IMR-90 (cell line): ENCODE results near the gene LAG3. TPM values are rescaled to one million over a fixed set of nuclear protein-coding genes. Genes with fewer than 3 reads are reported as not detected.

Experiments
- ATAC-seq: fragments of 200-7000 bp; cut with Tn5 transposase; 2 replicates; pipeline ENCODE4 v1.9.1; 2020; ENCODE audit warnings: low read depth, mild to moderate bottlenecking, moderate library complexity
- BruUV-seq: library from RNA; stranded (reverse); fragments of 400-500 nt; replicated peaks from 2 replicates; lab custom pipeline; 2021; lab: Mats Ljungman, UMichigan
- CTCF ChIA-PET: fragments of 300-600 bp; formaldehyde crosslinking; extraction: SDS; loops from one replicate; lab custom pipeline; 2021; ENCODE audit warnings: antibody characterized with exemption; lab: Yijun Ruan, JAX
- POLR2A ChIA-PET: fragments of 300-600 bp; sonication (Branson Sonifier 250); formaldehyde crosslinking; loops from one replicate; lab custom pipeline; 2022; ENCODE audit warnings: antibody characterized with exemption; ENCODE audit not compliant: unreplicated experiment; lab: Charles Lee
- DNase-seq: peaks from one replicate; pipeline ENCODE4 v3.0.0; 2013
- H2AFZ ChIP-seq: replicated peaks from 2 replicates; pipeline ENCODE3; 2013; ENCODE audit warnings: low read length, mild to moderate bottlenecking; ENCODE audit not compliant: poor library complexity
- H2AK5ac ChIP-seq: 2 replicates; pipeline ENCODE4 v1.6.1; 2013; ENCODE audit warnings: low read depth, low read length, inconsistent platforms
- H2AK9ac ChIP-seq: replicated peaks from 2 replicates; pipeline ENCODE3; 2013; ENCODE audit warnings: mild to moderate bottlenecking, low read depth, low read length, moderate library complexity; ENCODE audit not compliant: poor library complexity
- H2BK120ac ChIP-seq: 2 replicates; pipeline ENCODE4 v1.6.1; 2013; ENCODE audit warnings: low read depth, low read length, inconsistent platforms
- H2BK15ac ChIP-seq: 3 replicates; pipeline ENCODE4 v1.6.1; 2013; ENCODE audit warnings: low read depth, low read length, inconsistent platforms
- H2BK20ac ChIP-seq: 2 replicates; pipeline ENCODE4 v1.6.1; 2013; ENCODE audit warnings: low read depth, mild to moderate bottlenecking, inconsistent platforms, low read length, moderate library complexity
- H2BK5ac ChIP-seq: 2 replicates; pipeline ENCODE4 v1.6.1; 2013; ENCODE audit warnings: mild to moderate bottlenecking, low read depth, low read length, inconsistent platforms; ENCODE audit not compliant: poor library complexity, severe bottlenecking
- H3K14ac ChIP-seq: replicated peaks from 2 replicates; pipeline ENCODE4 v1.6.1; 2013; ENCODE audit warnings: low read depth, low read length, inconsistent platforms
- H3K18ac ChIP-seq: 2 replicates; pipeline ENCODE4 v1.6.1; 2013; ENCODE audit warnings: low read depth, low read length, control low read depth
- H3K23ac ChIP-seq: 2 replicates; pipeline ENCODE4 v1.6.1; 2013; ENCODE audit warnings: low read depth, low read length, inconsistent platforms
- H3K27ac ChIP-seq: 2 replicates; pipeline ENCODE4 v1.5.1; 2013; ENCODE audit warnings: mild to moderate bottlenecking, control low read depth, low read length; ENCODE audit not compliant: insufficient read depth
- H3K27me3 ChIP-seq: 2 replicates; pipeline ENCODE4 v1.6.1; 2013; ENCODE audit warnings: low read length; ENCODE audit not compliant: control insufficient read depth, insufficient read depth
- H3K36me3 ChIP-seq: 2 replicates; pipeline ENCODE4 v1.6.1; 2013; ENCODE audit warnings: low read length, mixed read lengths; ENCODE audit not compliant: control insufficient read depth, insufficient read depth
- H3K4ac ChIP-seq: 2 replicates; pipeline ENCODE4 v1.6.1; 2013; ENCODE audit warnings: low read depth, low read length, inconsistent platforms
- H3K4me1 ChIP-seq: 2 replicates; pipeline ENCODE4 v1.6.1; 2013; ENCODE audit warnings: low read length, mixed read lengths; ENCODE audit not compliant: control insufficient read depth, insufficient read depth
- H3K4me2 ChIP-seq: 2 replicates; pipeline ENCODE4 v1.6.1; 2013; ENCODE audit warnings: low read depth, mild to moderate bottlenecking, control low read depth, low read length, moderate library complexity
- H3K4me3 ChIP-seq: 2 replicates; pipeline ENCODE4 v1.5.1; 2013; ENCODE audit warnings: low read depth, mild to moderate bottlenecking, control low read depth, low read length, moderate library complexity; ENCODE audit not compliant: insufficient read depth
- H3K56ac ChIP-seq: 2 replicates; pipeline ENCODE4 v1.6.1; 2013; ENCODE audit warnings: low read length, inconsistent platforms; ENCODE audit not compliant: insufficient read depth; ENCODE audit errors: extremely low read depth
- H3K79me1 ChIP-seq, 2 experiments: 2 replicates each; pipeline ENCODE4 v1.6.1; 2013; ENCODE audit warnings: low read length in 2 of 2, inconsistent platforms in 1 of 2, low read depth in 1 of 2
- H3K9ac ChIP-seq: 2 replicates; pipeline ENCODE4 v1.6.1; 2013; ENCODE audit warnings: low read depth, low read length, control low read depth
- H3K9me1 ChIP-seq: 2 replicates; pipeline ENCODE4 v1.6.1; 2013; ENCODE audit warnings: low read length, inconsistent platforms; ENCODE audit not compliant: insufficient read depth
- H3K9me3 ChIP-seq: 2 replicates; pipeline ENCODE4 v1.6.1; 2013; ENCODE audit warnings: low read length; ENCODE audit not compliant: control insufficient read depth, insufficient read depth
- H4K20me1 ChIP-seq: 2 replicates; pipeline ENCODE4 v1.6.1; 2013; ENCODE audit warnings: low read length, inconsistent platforms; ENCODE audit not compliant: insufficient read depth
- H4K5ac ChIP-seq: 2 replicates; pipeline ENCODE4 v1.6.1; 2013; ENCODE audit warnings: mild to moderate bottlenecking, low read depth, low read length, control low read depth
- H4K8ac ChIP-seq, 2 experiments: 2 replicates each; pipeline ENCODE4 v1.6.1; 2013; ENCODE audit warnings: low read depth in 2 of 2, low read length in 2 of 2, control low read depth in 1 of 2, inconsistent platforms in 1 of 2
- H4K91ac ChIP-seq: 2 replicates; pipeline ENCODE4 v1.6.1; 2013; ENCODE audit warnings: low read depth, low read length, inconsistent platforms; ENCODE audit not compliant: insufficient read depth
- BHLHE40 ChIP-seq: fragments of 150-350 bp; IDR thresholded peaks from 2 replicates; pipeline ENCODE4 v1.6.1; 2016; ENCODE audit warnings: mild to moderate bottlenecking, low read depth, low read length
- FOS ChIP-seq: fragments of 150-350 bp; IDR thresholded peaks from 2 replicates; pipeline ENCODE4 v1.6.1; 2016; ENCODE audit warnings: low read depth, low read length
- MAFK ChIP-seq: IDR thresholded peaks from 2 replicates; pipeline ENCODE4 v1.6.1; 2012; ENCODE audit warnings: low read depth, low read length, improper control_type of control experiment
- MAZ ChIP-seq: IDR thresholded peaks from 2 replicates; pipeline ENCODE4 v1.6.1; 2012; ENCODE audit warnings: low read depth, mild to moderate bottlenecking, low read length, improper control_type of control experiment, moderate library complexity, borderline replicate concordance
- MXI1 ChIP-seq: IDR thresholded peaks from 2 replicates; pipeline ENCODE4 v1.6.1; 2012; ENCODE audit warnings: low read depth, mild to moderate bottlenecking, low read length, moderate library complexity, borderline replicate concordance
- NFE2L2 ChIP-seq: fragments of 150-350 bp; IDR thresholded peaks from 2 replicates; pipeline ENCODE4 v1.6.1; 2016; ENCODE audit warnings: low read depth, mild to moderate bottlenecking, low read length
- POLR2A ChIP-seq: IDR thresholded peaks from 2 replicates; pipeline ENCODE4 v1.6.1; 2012; ENCODE audit warnings: mild to moderate bottlenecking, low read depth, low read length
- RFX5 ChIP-seq: IDR thresholded peaks from 2 replicates; pipeline ENCODE4 v1.8.0; 2012; ENCODE audit warnings: low read depth, mild to moderate bottlenecking, low read length, moderate library complexity
- SMC3 ChIP-seq: fragments of 150-350 bp; IDR thresholded peaks from 2 replicates; pipeline ENCODE4 v1.6.1; 2016; ENCODE audit warnings: low read depth, mild to moderate bottlenecking, antibody characterized with exemption, low read length, moderate library complexity
- WGBS, 2 experiments: methylation state at CpG; one replicate each; pipeline versions ENCODE4 v1.1.5 to v1.1.7; 2013; ENCODE audit warnings: missing lambda C conversion rate in 2 of 2; ENCODE audit not compliant: insufficient read length in 1 of 2; ENCODE audit errors: extremely low coverage in 2 of 2; 5-methylcytosine and 5-hydroxymethylcytosine counted together
- dilution Hi-C: fragments of 300-500 bp; cut with HindIII; formaldehyde crosslinking; loops from one replicate; pipeline ENCODE4 v1.14.3; 2018; ENCODE audit warnings: low sequenced_read_pairs; ENCODE audit not compliant: unreplicated experiment
- in situ Hi-C: fragments of 300-500 bp; cut with MboI; formaldehyde crosslinking; loops from 3 replicates; pipeline ENCODE4 v1.14.3; 2019; ENCODE audit warnings: low sequenced_read_pairs, inconsistent platforms, mixed read lengths
- intact Hi-C: fragments of 100-400 bp; cut with micrococcal nuclease; formaldehyde crosslinking; loops from 2 replicates; pipeline ENCODE4 v1.10.0; 2022
- polyA plus RNA-seq, 3 experiments: library from polyadenylated mRNA; depleted of rRNA; stranded (reverse); fragments of >200 nt; gene quantifications; 2 replicates each; pipeline ENCODE4 v1.2.3, GENCODE V29; 2012; ENCODE audit warnings: low replicate concordance in 1 of 3
- total RNA-seq: library from RNA; depleted of rRNA; stranded (reverse); fragments of >200 nt; gene quantifications from 2 replicates; pipeline ENCODE4 v1.2.3, GENCODE V29; 2012
- TF ChIP-seq, protein P1 (sequence below): conservative IDR thresholded peaks from 2 replicates; pipeline ENCODE4 v1.5.1; 2012; ENCODE audit warnings: mild to moderate bottlenecking, low read depth, low read length, improper control_type of control experiment
- TF ChIP-seq, protein P2 (sequence below): fragments of 150-350 bp; IDR thresholded peaks from 2 replicates; pipeline ENCODE4 v1.6.1; 2016; ENCODE audit warnings: low read depth, mild to moderate bottlenecking, low read length, moderate library complexity, borderline replicate concordance

Gene LAG3
- total and polyA plus RNA-seq, 2 of the 4 experiments (the other 2 are of a cell fraction): 0.41 TPM; not detected in 1

DNA sequence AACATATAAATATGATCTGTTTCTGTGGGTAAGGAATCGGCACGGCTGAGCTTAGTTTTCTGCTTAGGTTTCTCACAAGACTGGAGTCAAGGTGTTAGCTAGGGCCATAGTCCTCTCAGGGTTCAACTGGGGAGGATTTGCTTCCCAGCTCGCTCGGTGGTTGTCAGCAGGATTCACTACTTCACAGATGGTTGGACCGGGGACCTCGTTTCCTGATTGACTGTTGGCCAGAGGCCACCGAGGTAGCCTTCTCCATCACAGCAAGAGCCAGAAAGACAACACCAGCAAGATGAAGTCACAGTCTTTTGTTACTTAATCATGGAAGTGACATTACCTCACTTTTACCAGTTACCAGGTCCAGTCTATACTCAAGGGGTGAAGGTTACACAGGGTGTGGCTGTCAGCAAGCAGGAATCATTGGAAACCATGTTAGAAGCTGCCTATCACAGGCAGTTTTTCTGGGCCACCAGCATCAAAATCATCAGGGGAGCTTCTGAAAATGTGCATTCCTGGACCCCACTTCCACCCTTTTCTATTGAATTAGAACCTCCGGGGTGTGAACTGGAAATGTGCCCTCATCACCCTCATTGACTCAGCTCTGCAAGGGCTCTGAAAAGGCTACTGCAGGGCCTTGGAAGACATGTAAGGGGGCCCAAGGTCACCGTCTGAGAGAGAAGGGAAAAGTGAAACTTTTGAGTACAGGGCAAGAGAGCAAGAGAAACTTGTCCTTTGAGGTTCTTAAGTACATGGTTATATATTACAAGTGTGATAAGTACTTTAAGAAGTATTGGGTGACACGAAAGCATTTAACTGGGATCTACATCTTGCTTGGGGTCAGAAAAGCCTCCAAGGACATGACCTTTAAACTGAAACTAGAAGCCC lies 37.6 kb upstream of the LAG3 start:
- no peak overlapping the region for H3K9ac ChIP-seq
- no peak overlapping the region for H4K8ac ChIP-seq
- H2AK9ac ChIP-seq: no peak overlapping the region
- BruUV-seq: no TSS peak
- no peaks in the 10 kb centered on the region for H3K9me3 ChIP-seq
- in situ Hi-C loops: no loop called here
- H3K79me1 ChIP-seq: peaks cover 0 to 7% of the 10 kb centered on the region in 2 experiments; a peak in 1 of 4 replicates
- no peak overlapping the region for H2BK15ac ChIP-seq
- no peak overlapping the region for H2AK5ac ChIP-seq
- H3K27ac ChIP-seq: no peak overlapping the region
- H3K4ac ChIP-seq: no peak overlapping the region
- dilution Hi-C loops: no loop called here
- H3K4me2 ChIP-seq: no peak overlapping the region
- H3K4me1 ChIP-seq: no peaks in the 10 kb centered on the region
- no peaks in the 10 kb centered on the region for H3K27me3 ChIP-seq
- H2BK5ac ChIP-seq: no peak overlapping the region
- no peak overlapping the region for H3K56ac ChIP-seq
- H4K5ac ChIP-seq: no peak overlapping the region
- DNase-seq (no peak), ATAC-seq (no peak)
- no peak overlapping the region for H2BK20ac ChIP-seq
- no peak overlapping the region for H4K91ac ChIP-seq
- CTCF ChIA-PET: interaction anchor here (0.5 to 0.6 kb wide), 2 partner anchors 10 to 74 kb away, joined by 3 read pairs; no protein-coding TSS in a partner anchor
- TF ChIP-seq MXI1 (no peak), SMC3 (no peak), MAFK (no peak), POLR2A (no peak), NFE2L2 (no peak), RFX5 (no peak), MAZ (no peak), BHLHE40 (no peak), FOS (no peak)
- TF ChIP-seq, protein P1, sequence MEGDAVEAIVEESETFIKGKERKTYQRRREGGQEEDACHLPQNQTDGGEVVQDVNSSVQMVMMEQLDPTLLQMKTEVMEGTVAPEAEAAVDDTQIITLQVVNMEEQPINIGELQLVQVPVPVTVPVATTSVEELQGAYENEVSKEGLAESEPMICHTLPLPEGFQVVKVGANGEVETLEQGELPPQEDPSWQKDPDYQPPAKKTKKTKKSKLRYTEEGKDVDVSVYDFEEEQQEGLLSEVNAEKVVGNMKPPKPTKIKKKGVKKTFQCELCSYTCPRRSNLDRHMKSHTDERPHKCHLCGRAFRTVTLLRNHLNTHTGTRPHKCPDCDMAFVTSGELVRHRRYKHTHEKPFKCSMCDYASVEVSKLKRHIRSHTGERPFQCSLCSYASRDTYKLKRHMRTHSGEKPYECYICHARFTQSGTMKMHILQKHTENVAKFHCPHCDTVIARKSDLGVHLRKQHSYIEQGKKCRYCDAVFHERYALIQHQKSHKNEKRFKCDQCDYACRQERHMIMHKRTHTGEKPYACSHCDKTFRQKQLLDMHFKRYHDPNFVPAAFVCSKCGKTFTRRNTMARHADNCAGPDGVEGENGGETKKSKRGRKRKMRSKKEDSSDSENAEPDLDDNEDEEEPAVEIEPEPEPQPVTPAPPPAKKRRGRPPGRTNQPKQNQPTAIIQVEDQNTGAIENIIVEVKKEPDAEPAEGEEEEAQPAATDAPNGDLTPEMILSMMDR: no peak
- TF ChIP-seq, protein P2, sequence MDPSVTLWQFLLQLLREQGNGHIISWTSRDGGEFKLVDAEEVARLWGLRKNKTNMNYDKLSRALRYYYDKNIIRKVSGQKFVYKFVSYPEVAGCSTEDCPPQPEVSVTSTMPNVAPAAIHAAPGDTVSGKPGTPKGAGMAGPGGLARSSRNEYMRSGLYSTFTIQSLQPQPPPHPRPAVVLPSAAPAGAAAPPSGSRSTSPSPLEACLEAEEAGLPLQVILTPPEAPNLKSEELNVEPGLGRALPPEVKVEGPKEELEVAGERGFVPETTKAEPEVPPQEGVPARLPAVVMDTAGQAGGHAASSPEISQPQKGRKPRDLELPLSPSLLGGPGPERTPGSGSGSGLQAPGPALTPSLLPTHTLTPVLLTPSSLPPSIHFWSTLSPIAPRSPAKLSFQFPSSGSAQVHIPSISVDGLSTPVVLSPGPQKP: no peak
- intact Hi-C loops: loop anchor here (1.0 kb wide), 2 partner anchors 45 to 91 kb away; no protein-coding TSS in a partner anchor
- WGBS, 2 experiments: 92% methylated on average over 2 of the region's 10 CpGs; no CpG with 5 or more reads in 1 of the 2 experiments
- H3K36me3 ChIP-seq: peaks cover 24% of the 10 kb centered on the region
- no peak overlapping the region for H3K14ac ChIP-seq
- POLR2A ChIA-PET: interaction anchor here (0.6 to 1.0 kb wide), 2 partner anchors 11 to 31 kb away, joined by 3 to 4 read pairs; partner anchors contain the start of gene COPS7A
- H3K18ac ChIP-seq: no peak overlapping the region
- H2BK120ac ChIP-seq: no peak overlapping the region
- H3K9me1 ChIP-seq: no peaks in the 10 kb centered on the region
- H4K20me1 ChIP-seq: no peaks in the 10 kb centered on the region
- no peak overlapping the region for H3K23ac ChIP-seq
- H2AFZ ChIP-seq: no peak overlapping the region
- H3K4me3 ChIP-seq: no peak overlapping the region
